HepG2 (cell line): ENCODE measurements around the gene GIN1. TPM values are rescaled to one million over a fixed set of nuclear protein-coding genes. Genes with fewer than 3 reads are reported as not detected.

Experiments used
- polyA plus RNA-seq, 8 experiments: library from polyadenylated mRNA; depleted of rRNA in 3 of 8; stranded (reverse) in 7 of 8; unstranded in 1 of 8; fragments of >200 nt; fragmentation: Illumina TruSeq in 4 of 8; extraction: Trizol in 4 of 8; gene quantifications; 2 replicates each; pipeline versions ENCODE4 v1.2.1 to v1.2.3, GENCODE V29; 2011 to 2016; ENCODE audit warnings: low read depth in 4 of 8, missing spikeins in 1 of 8, mixed read lengths in 1 of 8; ENCODE audit not compliant: insufficient read depth in 1 of 8
- total RNA-seq, 5 experiments: library from RNA; depleted of rRNA; stranded (reverse); fragments of >200 nt; fragmentation: Illumina TruSeq; extraction: Trizol; gene quantifications; 2 replicates each; pipeline ENCODE4 v1.2.3, GENCODE V29; 2016; ENCODE audit warnings: low read depth in 1 of 5

The GIN1 gene
- total and polyA plus RNA-seq, 2 of the 13 experiments (the other 11 are each of a cell fraction or from before 2014, with no cell fraction given): 1.7 to 7.7 TPM

Other genes with a start within 250 kb of the GIN1 start
- gene PPIP5K2, start 163 bp upstream of the GIN1 start, total RNA-seq (2016; rRNA removed; fragmentation: Illumina TruSeq; extraction: Trizol): 45.6 and 85.2 TPM in 2 replicates
- 12.7 and 19.7 TPM in 2 replicates for gene PPIP5K2, start 163 bp upstream of the GIN1 start, polyA plus RNA-seq (2011; rRNA removed)
- 4.4 and 5.5 TPM in 2 replicates for gene MACIR, start 138.6 kb upstream of the GIN1 start, total RNA-seq (2016; rRNA removed; fragmentation: Illumina TruSeq; extraction: Trizol)
- 2.2 and 2.4 TPM in 2 replicates for gene MACIR, start 138.6 kb upstream of the GIN1 start, polyA plus RNA-seq (2011; rRNA removed)